Astrocyte (in vitro differentiated cells and primary cell): ENCODE results near the gene CIAO3. TPM values are rescaled to one million over a fixed set of nuclear protein-coding genes. Genes with fewer than 3 reads are reported as not detected.
"Not testable (repeated sequence)": the region's sequence is repeated elsewhere in the genome, so short reads cannot be mapped to it uniquely, and the experiment has no call there.

Experiments used
- DNase-seq: peaks from one replicate; pipeline ENCODE4 v3.0.0-alpha.2; 2010; ENCODE audit warnings: low read depth
- FAIRE-seq: peaks from 2 replicates; lab custom pipeline; 2011; peaks lifted over from hg19 to GRCh38; lab: Jason Lieb, UNC
- H2AFZ ChIP-seq: 2 replicates; pipeline ENCODE4 v1.6.0; 2012; ENCODE audit warnings: low read depth, low read length, inconsistent platforms
- H3K27ac ChIP-seq: 2 replicates; pipeline ENCODE4 v1.5.1; 2011; ENCODE audit warnings: low read depth, low read length, inconsistent platforms
- H3K27me3 ChIP-seq: 2 replicates; pipeline ENCODE4 v1.6.0; 2011; ENCODE audit warnings: low read length, inconsistent platforms; ENCODE audit not compliant: insufficient read depth
- H3K36me3 ChIP-seq: 2 replicates; pipeline ENCODE4 v1.5.1; 2011; ENCODE audit warnings: low read length, inconsistent platforms; ENCODE audit not compliant: insufficient read depth
- H3K4me1 ChIP-seq: 2 replicates; pipeline ENCODE4 v1.5.1; 2011; ENCODE audit warnings: low read length, inconsistent platforms; ENCODE audit not compliant: insufficient read depth
- H3K4me2 ChIP-seq: 2 replicates; pipeline ENCODE4 v1.6.0; 2012; ENCODE audit warnings: low read length, inconsistent platforms
- H3K4me3 ChIP-seq: 2 replicates; pipeline ENCODE4 v1.5.1; 2011; ENCODE audit warnings: low read depth, mild to moderate bottlenecking, low read length, inconsistent platforms; ENCODE audit not compliant: insufficient read depth
- H3K79me2 ChIP-seq: 2 replicates; pipeline ENCODE4 v1.6.0; 2012; ENCODE audit warnings: mild to moderate bottlenecking, low read length, inconsistent platforms; ENCODE audit not compliant: insufficient read depth
- H3K9ac ChIP-seq: 2 replicates; pipeline ENCODE4 v1.6.0; 2012; ENCODE audit warnings: mild to moderate bottlenecking, low read length, inconsistent platforms
- H3K9me3 ChIP-seq: 2 replicates; pipeline ENCODE4 v1.5.1; 2012; ENCODE audit warnings: low read depth, mild to moderate bottlenecking, low read length, inconsistent platforms; ENCODE audit not compliant: insufficient read depth
- H4K20me1 ChIP-seq: 2 replicates; pipeline ENCODE4 v1.6.0; 2012; ENCODE audit warnings: low read length, inconsistent platforms; ENCODE audit not compliant: insufficient read depth
- H3K27ac Mint-ChIP-seq: one replicate; pipeline ENCODE4 v1.8.0; 2021; ENCODE audit warnings: mild to moderate bottlenecking, mixed read lengths; ENCODE audit not compliant: unreplicated experiment
- H3K27me3 Mint-ChIP-seq: one replicate; pipeline ENCODE4 v1.8.0; 2021; ENCODE audit warnings: low read depth, mixed read lengths; ENCODE audit not compliant: unreplicated experiment
- H3K36me3 Mint-ChIP-seq: one replicate; pipeline ENCODE4 v1.8.0; 2021; ENCODE audit warnings: low read depth, mixed read lengths; ENCODE audit not compliant: unreplicated experiment
- H3K4me1 Mint-ChIP-seq: one replicate; pipeline ENCODE4 v1.8.0; 2021; ENCODE audit warnings: low read depth, mixed read lengths; ENCODE audit not compliant: unreplicated experiment
- H3K4me3 Mint-ChIP-seq: one replicate; pipeline ENCODE4 v1.8.0; 2021; ENCODE audit warnings: mild to moderate bottlenecking, moderate library complexity, mixed read lengths; ENCODE audit not compliant: unreplicated experiment
- H3K9me3 Mint-ChIP-seq: one replicate; pipeline ENCODE4 v1.8.0; 2021; ENCODE audit warnings: mild to moderate bottlenecking, mixed read lengths; ENCODE audit not compliant: unreplicated experiment
- CTCF ChIP-seq: IDR thresholded peaks from 2 replicates; pipeline ENCODE4 v1.5.1; 2011; ENCODE audit warnings: low read depth, mild to moderate bottlenecking, inconsistent platforms, low read length, moderate library complexity; ENCODE audit not compliant: insufficient read depth
- EZH2 ChIP-seq: IDR thresholded peaks from 2 replicates; pipeline ENCODE4 v1.6.1; 2012; ENCODE audit warnings: mild to moderate bottlenecking, low read length, inconsistent platforms; ENCODE audit not compliant: insufficient read depth
- total RNA-seq: library from RNA; stranded (reverse); gene quantifications from 2 replicates; pipeline ENCODE4 v1.2.1, GENCODE V29; 2021

The CIAO3 gene
- total RNA-seq, 1 donor from 2014 or later, result 19.6 TPM

- DNase-seq, result no peak
- Histone ChIP-seq H3K4me2 (no peak overlapping the region), H3K9ac (no peak overlapping the region), H3K9me3 (no peaks in the 10 kb centered on the region), H3K27ac (no peak overlapping the region), H3K4me1 (peaks cover 10% of the 10 kb centered on the region), H3K79me2 (no peaks in the 10 kb centered on the region), H3K27me3 (no peaks in the 10 kb centered on the region), H3K36me3 (no peaks in the 10 kb centered on the region), H4K20me1 (no peaks in the 10 kb centered on the region), H3K4me3 (no peak overlapping the region), H2AFZ (no peak overlapping the region)
- Mint-ChIP-seq H3K4me3 (no peak overlapping the region), H3K27me3 (peaks cover 8% of the 10 kb centered on the region), H3K36me3 (no peaks in the 10 kb centered on the region), H3K27ac (no peak overlapping the region), H3K9me3 (no peaks in the 10 kb centered on the region), H3K4me1 (peaks cover 4% of the 10 kb centered on the region)
- TF ChIP-seq EZH2 (no peak), CTCF (no peak)
- no peak for FAIRE-seq
Measured at GRCh38 chr16:776824-777223, 36.0 kb upstream of the CIAO3 start.

DNA sequence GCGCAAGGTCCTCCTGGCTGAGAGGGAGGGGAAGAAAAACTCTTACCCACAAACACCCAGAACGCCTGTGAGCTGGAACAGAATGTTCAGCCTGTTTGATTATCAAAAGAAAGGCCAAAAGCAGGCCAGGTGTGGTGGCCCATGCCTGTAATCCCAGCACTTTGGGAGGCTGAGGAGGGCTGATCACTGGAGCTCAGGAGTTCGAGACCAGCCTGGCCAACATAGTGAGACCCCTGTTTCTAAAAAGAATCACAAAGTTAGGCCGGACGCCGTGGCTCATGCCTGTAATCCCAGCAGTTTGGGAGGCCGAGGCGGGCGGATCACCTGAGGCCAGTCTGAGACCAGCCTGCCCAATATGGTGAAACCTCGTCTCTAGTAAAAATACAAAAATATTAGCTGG, 35.5 kb upstream of the CIAO3 start:
- H3K4me3 Mint-ChIP-seq, H3K27me3 Mint-ChIP-seq, H4K20me1 ChIP-seq, H3K36me3 ChIP-seq, H3K4me1 ChIP-seq, H3K9me3 ChIP-seq, H3K9ac ChIP-seq, FAIRE-seq, H3K4me2 ChIP-seq, DNase-seq, H3K27ac ChIP-seq, H3K4me3 ChIP-seq, H3K36me3 Mint-ChIP-seq, H3K79me2 ChIP-seq, H3K27me3 ChIP-seq, H3K4me1 Mint-ChIP-seq, H2AFZ ChIP-seq, H3K9me3 Mint-ChIP-seq, H3K27ac Mint-ChIP-seq: not testable (repeated sequence)

DNA sequence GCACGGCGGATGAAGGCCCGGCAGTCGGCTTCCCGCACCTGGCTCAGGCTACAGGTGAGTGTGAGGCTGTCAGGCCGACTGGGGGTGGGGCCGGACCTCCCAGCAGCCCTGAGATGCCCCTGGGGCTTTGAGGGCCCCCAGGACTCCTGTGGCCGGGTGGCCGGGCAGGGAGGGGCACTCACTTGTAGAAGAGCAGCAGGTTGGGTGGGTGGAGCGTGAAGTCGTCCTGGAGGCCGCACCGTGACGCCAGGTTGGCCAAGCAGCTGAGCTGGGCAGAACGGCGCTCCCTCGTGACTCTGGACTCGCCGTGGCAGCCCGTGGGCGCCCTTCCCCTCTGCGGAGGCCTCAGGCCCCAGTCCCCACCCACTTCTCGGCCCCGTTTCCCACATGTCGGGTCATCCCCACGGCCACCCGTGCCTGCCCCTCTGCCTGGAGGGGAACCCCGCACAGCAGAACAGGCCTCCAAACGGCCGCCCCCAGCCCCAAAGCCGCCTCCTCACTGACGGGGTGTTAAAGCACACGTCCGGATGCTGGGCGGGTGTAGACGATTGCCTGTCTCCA, 34.5 kb upstream of the CIAO3 start:
- no peaks in the 10 kb centered on the region for H3K79me2 ChIP-seq
- no peak overlapping the region for H3K4me3 Mint-ChIP-seq
- H3K9me3 Mint-ChIP-seq, result no peaks in the 10 kb centered on the region
- H3K4me2 ChIP-seq, result no peak overlapping the region
- no peak overlapping the region for H3K4me3 ChIP-seq
- peaks cover 4% of the 10 kb centered on the region for H3K4me1 Mint-ChIP-seq
- no peak overlapping the region for H2AFZ ChIP-seq
- H3K27ac ChIP-seq, result no peak overlapping the region
- peaks cover 10% of the 10 kb centered on the region for H3K4me1 ChIP-seq
- no peak overlapping the region for H3K27ac Mint-ChIP-seq
- H4K20me1 ChIP-seq, result no peaks in the 10 kb centered on the region
- TF ChIP-seq EZH2, result no peak
- no peak for TF ChIP-seq CTCF
- peaks cover 8% of the 10 kb centered on the region for H3K27me3 Mint-ChIP-seq
- DNase-seq, result no peak
- no peak for FAIRE-seq
- no peaks in the 10 kb centered on the region for H3K9me3 ChIP-seq
- H3K9ac ChIP-seq, result no peak overlapping the region
- no peaks in the 10 kb centered on the region for H3K36me3 Mint-ChIP-seq
- no peaks in the 10 kb centered on the region for H3K36me3 ChIP-seq
- H3K27me3 ChIP-seq, result no peaks in the 10 kb centered on the region
